CD4-positive, alpha-beta T cell treated with Interleukin-12 subunit alpha and Interleukin-12 subunit beta, for 1 hour (primary cell): ENCODE data around the gene FBXO21.
A peak's percentile ranks its signal among the peaks of the same experiment; 100 is the strongest.

Source experiments
- DNase-seq: peaks from one replicate; pipeline ENCODE4 v3.0.0-alpha.2; 2020

The FBXO21 gene

DNA sequence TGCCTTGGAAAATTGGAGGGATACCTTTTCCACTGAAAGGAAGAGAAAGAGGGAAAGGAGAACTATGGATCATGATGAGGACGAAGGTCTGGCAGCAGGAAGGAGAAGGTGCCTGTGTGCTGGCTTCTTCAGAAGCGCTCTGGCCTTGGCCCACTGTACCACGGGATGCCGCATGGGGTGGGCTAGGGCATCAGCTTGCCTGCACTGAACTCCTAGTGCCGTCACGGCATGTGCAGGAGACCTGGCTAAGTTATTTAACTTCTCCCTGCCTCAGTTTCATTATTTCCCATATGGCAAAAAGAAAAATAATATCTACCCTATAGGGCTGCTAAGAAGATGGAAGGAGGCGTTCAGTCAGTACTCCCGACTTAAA lies 28.1 kb downstream of the FBXO21 start:
- no peak for DNase-seq

DNA sequence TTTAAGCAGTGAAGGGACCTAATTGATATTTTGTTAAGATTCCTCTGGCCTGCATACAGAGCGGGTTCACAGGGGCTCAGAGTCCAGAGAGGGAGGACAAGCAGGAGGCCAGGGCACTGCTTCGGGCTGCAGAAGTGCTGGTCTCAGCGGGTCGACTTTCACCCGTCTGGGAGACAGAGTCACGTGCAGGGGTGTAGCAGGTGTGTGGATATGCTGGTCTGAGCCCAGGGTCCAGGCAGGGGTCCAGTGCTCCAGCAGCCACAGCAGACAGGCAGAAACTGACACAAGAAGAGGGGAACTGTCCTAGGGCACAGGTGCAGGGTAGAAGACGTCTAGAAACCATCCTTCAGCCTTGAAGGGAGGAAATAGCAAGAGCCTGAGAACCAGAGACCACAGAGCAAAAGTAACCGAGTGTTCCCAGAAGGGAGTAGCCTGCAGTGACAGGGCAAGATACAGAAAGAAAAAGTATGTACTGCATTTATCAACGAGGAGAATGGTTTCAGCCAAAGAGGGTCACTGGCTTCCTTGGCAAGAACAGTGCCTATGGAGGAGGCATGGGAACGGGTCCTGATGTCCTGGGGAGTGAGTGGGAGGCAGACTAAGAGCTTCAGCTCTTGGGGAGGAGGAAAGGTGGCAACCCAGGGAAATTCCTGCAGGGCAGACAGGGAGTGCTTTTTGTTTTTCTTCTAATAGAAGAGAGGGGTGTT lies 28.7 kb downstream of the FBXO21 start:
- no peak for DNase-seq

DNA sequence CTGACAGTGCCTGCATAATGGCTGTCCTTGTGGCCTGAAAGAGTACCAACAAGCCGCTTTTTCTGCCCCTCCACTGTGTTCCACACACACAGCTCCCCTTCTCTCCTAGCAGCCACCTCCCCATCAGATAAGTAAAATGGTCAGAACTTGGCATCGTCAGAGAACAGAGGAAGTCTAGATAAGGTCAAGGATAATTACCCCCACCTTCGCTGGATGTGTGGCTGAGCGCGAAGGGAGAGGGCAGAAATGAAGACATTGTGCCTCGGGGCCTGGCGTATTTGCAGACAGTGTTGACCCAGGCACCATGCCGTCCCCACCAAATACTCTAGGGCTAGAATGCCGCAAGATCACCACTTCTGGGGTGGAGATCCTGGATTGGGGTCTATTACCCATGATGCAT lies 30.6 kb downstream of the FBXO21 start:
- DNase-seq, result no peak

DNA sequence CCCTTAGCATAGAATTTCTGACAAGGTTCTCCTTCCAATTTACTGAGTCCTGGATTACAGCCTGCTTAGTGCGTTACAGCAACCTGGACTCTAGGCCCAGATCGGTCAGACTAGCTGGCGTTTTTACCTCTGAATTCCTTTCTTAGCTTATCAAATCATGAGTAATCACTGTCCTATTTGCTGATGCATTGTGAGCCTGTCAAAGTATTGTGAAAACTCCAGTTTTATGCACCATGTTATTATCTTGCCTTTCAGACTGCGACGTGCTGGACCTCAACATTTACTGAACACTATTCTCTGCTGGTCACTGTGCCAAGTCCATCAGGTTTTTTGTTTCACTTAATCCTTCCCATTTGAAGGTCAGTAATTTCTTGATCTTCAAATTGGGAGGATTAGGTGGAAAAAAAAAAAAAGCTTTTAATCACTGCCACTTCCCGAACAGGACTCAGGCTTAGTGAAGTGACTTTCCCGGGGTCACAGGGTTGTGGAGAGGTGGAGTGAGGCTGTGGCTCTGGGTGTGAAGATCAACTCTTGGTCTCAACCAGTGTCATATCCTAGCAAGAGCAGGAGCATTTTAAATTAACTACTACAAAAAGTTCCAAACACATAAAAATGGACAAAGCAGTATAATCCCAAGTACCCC lies 31.2 kb downstream of the FBXO21 start:
- DNase-seq, result no peak

DNA sequence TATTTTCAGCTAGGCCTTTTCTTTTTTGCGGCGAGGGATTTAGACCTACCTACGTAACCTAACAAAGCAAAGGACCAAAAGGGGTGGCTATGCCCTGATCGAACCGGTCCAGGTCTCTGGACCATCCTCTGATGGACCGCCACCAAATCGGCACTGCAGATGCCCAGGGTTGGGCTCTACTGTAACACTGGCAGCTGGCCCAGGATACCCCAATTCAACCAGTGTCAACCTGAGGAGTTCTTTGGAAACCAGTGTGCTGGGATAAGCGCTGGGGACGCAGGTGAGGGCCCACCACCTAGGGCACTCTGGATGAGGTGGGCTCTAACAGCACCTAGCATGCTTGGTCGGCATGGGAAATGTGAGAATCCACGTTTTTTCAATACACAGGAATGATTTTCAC lies 32.2 kb downstream of the FBXO21 start:
- no peak for DNase-seq

DNA sequence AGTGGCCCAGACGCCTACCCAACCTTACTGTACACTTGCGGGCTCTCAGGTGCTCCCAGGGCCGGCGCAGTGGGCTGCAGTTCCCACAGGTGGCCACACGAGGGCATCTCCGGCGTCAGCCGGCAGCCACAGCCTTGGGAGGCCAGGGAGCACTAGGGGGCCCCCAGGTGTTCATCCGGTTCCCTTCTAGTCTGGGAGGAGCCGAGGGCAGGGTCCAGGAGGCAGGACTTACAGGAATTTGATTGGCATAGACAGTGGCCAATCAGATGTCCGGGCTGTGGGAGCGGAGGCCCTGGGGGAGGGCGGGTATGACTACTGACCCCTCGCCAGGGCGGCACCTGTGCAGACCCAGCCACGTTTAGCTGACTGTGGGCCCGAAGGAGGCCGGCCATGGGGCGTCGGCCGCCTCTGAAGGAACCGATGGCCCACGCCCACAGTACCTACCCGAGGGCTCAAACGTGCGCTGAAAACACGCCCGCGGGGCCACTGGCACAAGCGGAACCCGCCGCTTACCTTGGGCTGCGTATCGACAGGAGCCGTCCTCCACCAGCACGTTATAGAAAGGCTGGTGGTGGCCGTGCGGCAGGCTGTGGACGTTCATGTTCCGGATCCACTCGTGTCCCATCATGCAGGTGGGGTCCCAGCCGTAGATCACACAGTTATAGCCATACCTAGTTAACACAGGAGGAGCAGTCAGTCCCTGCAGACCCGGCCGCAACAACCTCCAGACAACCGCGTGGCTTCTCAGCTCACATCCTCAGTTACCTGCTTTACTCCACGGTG lies 34.8 kb downstream of the FBXO21 start:
- peak; percentile 72 for DNase-seq

DNA sequence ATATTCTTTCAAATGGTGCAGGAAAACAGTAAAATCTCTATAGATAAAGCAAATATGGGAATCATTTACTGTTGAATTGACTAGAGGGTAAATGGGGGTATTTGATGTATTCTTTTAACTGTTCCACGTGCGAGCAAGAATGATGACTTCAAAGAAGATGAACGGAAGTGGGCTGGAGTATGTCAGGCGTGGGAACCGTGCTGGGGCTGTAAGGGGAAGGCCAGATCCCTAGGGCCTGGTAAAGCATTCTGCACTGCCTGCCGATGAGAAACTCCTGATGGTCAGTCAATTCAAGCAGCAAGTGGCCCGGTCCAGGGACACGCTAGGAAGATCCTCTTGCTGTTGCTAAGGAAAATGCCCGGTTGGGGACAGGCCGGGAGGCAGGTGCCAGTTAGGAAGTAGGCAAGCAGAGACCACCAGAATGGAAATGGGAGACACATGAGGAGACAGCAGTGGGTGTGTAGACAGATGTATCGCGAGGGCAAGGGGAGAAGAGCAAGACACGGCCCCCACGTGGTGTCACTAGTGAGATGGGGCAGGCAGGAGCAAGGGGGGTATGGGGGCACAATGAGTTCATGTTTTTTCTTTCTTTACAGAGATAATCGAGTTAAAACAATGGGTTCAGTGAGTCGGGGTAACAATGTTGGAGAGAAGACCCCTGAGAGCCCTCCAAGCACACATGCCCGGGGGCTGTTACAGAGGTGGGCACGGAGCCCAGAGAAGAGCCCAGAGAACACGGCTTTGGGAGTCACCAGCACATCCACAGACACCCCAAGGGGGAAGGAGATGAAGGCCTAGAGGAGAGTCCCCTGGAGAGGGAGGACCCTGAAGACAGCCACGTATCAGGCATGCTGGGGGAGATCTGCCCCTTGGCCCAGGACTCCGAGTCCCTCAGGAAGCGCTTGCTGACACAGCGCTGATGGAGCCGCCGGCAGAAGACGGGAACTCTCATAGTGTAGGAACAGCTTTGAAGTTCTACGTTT lies 37.2 kb downstream of the FBXO21 start:
- peak; percentile 5 for DNase-seq

DNA sequence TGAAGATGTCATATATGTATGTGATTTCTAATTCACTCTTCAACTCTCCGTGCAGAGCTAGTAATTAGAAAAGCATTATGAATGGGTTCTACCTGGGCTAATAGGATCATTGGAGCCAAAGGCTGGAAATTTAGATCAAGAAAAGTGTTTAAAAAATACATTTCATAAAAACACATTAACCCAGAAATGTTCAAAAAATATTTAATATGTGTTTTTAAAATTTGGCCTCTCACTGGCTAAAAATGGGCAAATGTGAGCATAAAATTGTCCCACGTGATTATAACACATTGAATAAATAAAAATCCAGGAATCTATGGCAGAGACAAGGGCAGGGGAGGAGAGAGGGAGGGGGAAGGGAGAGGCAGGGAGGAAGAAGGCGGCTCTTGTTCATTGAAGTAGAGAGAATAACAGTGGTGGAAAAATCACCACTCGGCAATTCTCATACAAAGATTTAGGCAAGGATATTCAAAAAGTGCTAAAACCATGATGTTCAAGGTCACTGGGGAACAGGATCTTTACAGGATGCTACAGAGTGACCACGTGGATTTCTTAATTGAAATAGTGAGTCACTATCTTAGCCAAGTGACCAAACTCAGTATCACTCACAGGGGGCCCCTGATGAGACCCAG lies 38.8 kb downstream of the FBXO21 start:
- no peak for DNase-seq

DNA sequence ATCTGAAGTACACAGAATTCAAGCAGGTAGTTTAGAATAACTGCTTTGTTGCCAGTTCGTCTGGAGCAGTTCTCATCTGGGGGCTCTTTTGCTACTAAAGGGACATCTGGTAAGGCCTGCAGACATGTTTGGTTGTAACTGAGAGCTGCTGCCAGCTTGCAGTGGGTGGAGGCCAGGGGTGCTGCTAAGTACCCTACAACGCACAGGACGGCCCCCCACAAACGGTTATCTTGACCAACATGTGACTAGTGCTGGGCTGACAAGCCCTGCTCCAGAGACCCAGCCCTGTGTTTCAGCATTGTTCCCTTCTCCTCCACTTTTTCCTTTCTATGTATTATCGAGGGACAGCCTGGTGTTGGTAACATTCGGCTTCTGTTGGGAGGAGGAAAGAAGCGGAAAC lies 40.8 kb downstream of the FBXO21 start:
- DNase-seq, result no peak

DNA sequence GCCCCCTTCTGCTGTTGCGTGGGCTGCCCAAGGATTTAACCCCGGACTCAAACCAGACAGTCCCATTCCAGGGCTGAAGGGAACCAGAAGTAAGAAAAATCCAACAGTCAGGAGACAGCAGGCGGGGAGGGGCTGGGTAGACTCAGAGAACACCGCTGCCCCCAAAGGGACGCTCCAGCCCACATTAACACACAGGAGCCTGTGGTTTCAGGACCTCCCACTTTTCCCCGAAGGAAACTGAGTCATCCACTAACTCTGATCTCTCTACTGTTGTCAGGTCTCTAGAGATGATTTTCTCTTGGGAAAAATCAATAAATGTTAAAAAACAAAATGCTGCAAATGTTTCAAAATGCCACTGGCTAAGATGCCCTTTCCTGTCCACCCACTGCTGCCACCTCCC lies 41.6 kb downstream of the FBXO21 start:
- DNase-seq, result no peak

DNA sequence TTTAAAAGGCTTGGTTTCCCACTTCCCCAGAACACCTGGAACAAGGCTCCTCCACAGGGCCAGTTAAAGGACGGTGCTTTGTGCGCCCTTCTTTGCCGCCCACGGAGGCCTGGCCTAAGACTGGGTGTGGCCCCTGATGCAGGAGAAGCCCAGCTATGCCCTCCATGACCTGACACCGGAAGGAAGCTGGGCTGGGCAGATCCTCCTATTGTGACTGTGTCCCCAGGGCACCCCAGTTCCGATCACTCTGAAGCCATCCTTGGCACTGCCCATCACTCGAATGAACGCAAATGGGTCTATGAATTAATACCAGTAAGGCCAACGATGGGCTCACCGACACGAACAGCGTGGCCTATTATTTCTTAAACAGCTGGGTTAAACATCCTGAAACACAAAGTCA lies 42.6 kb downstream of the FBXO21 start:
- no peak for DNase-seq

DNA sequence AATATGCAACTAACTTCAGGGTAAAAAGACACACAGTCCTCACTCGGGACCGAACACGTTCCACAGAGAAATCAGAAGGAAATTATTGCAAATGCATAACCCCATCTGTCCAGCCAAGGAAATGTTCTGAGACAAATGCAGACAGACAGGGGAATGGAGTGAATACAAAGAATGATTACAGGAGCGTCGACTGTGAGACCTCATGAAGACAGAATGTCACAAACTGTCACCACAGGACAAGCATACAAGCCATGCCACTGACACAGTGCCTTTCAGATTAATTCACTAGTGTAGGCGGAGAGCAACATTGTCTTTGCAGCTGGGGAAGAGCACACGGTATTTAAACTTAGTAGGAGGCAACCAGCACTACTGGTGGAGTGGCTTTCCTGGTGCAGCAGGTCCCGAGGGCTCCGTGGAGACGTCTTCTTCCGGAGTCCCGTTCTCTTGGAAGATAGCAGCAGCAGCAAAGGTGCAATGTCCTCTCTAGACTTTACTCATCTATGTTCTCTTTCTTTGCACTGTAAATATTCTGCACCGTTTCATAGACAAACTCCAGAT lies 44.6 kb downstream of the FBXO21 start:
- no peak for DNase-seq

DNA sequence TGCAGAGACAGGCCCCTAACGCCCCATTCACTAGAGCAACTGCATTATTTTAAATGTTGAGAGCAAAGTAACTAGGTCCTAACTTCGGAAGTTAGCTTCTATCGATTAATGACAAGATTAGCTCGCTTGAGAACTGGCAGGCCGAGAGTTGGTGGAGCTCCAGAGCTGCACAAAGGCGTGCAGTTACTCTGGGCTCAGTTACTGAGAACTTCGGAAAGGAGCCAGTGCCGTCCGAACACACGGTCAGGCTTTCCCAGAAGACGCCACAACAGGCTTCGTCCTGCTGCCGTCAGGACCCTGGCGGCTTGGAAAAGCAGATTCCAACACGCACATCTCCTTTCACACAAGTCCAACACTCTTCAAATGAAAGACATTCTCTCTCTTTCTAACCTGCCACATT lies 45.7 kb downstream of the FBXO21 start:
- DNase-seq, result no peak

DNA sequence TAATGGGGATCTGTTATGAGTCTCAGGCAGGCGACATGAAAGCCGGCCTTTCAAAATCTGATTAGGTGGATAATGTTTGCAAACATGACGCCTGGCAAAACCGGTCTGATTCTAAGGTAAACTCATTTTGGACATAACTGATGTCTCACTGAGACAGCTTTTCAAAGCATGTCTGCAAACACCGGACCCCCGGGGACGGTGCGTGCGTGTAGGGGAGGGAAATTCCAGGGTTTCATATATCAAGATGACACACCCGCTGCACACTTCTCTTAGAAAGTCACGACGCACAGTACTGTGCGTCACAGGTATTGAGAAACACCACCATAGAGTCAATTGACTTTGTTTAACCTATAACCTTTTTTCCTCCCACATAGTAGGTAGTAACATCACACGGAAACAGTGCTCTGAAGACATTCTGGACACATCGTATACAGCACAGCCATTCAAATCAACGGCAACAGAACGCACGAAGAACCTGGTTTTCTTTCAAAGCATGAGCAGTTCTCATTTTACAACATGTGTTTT lies 47.2 kb downstream of the FBXO21 start:
- DNase-seq, result no peak

DNA sequence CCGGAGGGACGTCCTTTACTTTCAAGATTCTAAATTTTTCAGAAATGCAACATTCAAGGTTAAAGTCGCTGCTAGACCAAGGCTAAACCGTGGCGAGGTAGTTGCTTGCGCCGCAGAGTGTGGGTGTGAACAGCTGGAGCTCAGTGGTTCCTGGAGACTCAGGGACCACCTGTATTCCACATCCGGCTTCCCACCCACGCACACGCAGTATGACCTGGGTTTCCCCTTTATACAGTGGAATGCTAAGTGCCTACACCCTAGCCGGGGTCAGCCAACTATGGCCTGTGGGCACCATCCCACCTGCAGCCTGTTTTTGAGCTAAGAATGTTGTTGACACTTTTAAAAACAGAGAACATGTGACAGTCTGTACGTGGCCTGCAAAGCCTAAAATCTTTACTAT lies 48.2 kb downstream of the FBXO21 start:
- no peak for DNase-seq

DNA sequence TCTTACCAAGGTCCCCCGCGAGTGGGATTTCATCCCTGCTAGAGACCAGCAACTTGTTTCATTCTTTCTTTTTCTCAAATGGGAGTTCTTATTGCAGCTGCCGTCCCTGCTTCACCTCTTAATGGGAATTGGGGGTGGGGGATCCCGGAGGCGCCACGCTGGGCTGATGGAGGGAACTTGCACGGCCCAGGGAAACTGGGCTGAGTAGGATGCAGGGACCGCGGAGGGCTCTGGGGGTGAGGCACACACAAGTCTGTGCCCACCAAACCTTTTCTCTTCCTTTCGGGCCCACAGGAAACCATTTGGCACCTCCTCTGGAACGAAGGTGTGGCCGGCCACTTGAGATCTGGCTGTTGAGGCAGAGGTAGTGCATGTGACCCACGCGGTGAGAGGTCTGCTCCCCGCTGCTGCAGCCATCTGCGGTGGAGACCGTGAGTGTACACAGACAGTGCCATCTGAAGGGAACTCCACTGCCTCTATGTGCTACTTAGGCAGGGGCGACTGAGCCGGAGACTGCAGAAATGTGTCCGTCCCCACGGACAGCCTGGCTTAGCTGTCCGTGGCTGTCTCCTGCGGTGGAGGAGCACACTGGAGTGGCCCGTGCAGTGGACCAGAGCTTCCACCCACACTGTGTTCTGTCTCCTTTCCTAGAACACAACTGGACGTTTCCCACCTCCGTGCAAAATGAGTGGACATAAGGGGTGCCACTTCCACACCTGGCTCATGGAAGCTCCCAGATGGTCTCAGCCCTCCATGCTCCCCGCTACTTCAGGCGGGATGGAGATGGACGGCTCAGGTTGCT lies 49.0 kb downstream of the FBXO21 start:
- DNase-seq, result no peak

DNA sequence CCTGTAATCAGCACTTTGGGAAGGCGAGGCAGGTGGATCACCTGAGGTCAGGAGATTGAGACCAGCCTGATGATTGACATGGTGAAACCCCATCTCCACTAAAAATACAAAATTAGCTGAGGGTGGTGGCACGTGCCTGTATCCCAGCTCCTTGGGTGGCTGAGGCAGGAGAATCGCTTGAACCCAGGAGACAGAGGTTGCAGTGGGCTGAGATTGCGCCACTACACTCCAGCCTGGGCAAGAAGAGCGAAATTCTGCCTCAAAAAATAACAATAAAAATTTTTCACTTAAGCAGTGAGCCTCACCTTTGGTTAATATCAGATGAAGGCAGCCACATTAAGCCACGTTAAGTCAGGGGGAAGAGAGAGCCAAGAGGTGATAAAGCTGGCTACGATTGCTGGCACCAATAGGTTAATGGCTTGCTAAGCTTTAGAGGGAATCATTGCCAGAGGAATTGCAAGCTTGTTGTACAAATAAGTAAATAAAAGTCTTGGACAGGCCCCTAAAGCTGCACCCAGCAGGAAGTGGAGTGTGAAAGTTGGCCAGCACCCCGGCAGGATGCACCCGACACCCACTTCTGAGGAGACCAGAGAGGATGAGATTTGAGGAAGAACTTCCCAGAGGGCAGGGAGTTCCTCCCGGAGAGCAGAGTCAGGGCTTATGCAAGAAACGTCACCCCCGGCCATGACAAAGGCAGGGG lies 49.7 kb downstream of the FBXO21 start:
- no peak for DNase-seq

DNA sequence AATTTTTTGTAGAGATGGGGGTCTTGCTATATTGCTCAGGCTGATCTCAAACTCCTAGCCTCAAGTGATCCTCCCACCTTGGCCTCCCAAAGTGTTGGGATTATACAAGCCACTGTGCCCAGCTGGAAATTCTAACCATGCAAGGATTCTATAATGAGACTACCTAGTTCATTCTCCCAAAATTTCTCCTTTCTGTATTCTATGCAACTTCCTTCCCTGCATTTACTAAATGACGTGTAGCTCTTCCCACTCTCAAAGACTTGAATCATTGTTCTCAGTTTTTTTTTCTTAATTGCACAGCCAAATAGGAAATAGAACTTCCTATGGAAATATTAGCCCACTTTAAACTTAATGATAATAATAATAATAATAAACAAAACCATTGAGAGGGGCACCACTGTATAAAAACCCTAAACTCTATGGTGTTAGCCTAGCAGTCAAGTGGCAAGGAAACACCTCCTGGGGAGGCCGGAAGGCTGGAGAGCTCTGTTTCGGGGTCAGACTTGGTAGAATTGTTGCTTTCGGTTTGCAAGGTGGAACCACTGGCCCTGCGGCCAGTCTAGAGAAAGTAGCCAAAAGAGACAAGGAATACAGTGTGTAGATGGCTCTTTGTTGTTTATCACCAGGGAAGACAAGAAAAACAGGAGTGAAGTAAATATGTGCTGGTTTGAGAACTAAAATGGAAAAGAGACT lies 51.1 kb downstream of the FBXO21 start:
- no peak for DNase-seq

DNA sequence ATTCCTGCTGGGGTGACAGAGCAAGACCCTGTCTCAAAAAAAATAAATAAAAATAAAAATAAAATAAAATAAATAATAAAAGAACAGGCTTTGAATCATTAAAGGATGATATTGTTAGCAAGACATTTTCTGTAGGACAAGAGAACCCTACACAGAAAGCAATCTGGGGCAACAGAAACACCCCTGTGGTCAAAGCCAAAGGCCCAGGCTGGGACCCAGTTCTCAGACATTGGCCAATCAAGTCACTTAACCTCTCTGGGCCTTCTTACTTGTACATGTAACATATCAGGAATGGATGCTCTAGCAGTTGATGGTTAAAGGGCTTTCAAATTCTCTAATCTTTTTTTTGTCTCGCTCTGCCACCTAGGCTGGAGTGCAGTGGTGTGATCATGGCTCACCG lies 55.5 kb downstream of the FBXO21 start:
- no peak for DNase-seq

DNA sequence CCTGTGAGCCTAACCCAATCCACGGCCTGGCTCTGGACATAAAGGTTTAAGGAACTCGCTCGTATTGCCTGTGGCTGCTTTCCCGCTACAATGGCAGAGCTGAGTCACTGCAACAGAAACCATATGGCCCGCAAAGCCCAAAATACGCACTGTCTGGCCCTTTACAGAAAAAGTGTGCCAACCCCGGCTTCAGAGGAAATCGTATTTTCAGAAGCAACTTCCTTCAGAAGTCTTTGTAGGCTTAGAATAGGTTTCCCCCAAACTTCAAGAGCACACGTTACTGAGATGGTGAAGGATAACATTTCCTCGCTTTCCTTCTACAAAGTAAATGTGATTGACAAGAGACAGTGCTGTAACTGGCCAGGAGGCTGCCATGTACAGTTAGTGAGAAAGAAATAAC lies 56.2 kb downstream of the FBXO21 start:
- peak; percentile 29 for DNase-seq
